ENCODE data around the gene PAPSS1. TPM values are rescaled to one million over a fixed set of nuclear protein-coding genes. Genes with fewer than 3 reads are reported as not detected.

PAPSS1 gene
- total RNA-seq, result 70.8 TPM
- long read RNA-seq, transcript PAPSS1-201 (12 exons, 2,731 nt), result major isoform, 115 of 152 reads
- long read RNA-seq, partial matches to known transcripts, result 15 of 152 reads
- long read RNA-seq, other reads (novel, unspliced or antisense), result 22 of 152 reads

- DNase-seq, result peak; percentile 99
- H3K4me3 ChIP-seq, result peak within 1 kb of the TSS; percentile 99
- peak; percentile 98 for ATAC-seq
- H3K36me3 ChIP-seq, result no peaks in the 10 kb centered on the region
- H3K9me3 ChIP-seq, result no peaks in the 10 kb centered on the region
- H3K27me3 ChIP-seq, result no peaks in the 10 kb centered on the region
- no peaks in the 10 kb centered on the region for H3K4me1 ChIP-seq
- peak within 1 kb of the TSS; percentile 92 for H3K27ac ChIP-seq
- TF ChIP-seq, protein P1, sequence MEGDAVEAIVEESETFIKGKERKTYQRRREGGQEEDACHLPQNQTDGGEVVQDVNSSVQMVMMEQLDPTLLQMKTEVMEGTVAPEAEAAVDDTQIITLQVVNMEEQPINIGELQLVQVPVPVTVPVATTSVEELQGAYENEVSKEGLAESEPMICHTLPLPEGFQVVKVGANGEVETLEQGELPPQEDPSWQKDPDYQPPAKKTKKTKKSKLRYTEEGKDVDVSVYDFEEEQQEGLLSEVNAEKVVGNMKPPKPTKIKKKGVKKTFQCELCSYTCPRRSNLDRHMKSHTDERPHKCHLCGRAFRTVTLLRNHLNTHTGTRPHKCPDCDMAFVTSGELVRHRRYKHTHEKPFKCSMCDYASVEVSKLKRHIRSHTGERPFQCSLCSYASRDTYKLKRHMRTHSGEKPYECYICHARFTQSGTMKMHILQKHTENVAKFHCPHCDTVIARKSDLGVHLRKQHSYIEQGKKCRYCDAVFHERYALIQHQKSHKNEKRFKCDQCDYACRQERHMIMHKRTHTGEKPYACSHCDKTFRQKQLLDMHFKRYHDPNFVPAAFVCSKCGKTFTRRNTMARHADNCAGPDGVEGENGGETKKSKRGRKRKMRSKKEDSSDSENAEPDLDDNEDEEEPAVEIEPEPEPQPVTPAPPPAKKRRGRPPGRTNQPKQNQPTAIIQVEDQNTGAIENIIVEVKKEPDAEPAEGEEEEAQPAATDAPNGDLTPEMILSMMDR (IDR thresholded peaks at IDR 0.05), result no peak
- intact Hi-C loops (cut with DNase I), result no loop called here
Measured at GRCh38 chr4:107719922-107720722, at the start of gene PAPSS1. Gene PAPSS1, minus strand, starts transcription at chr4:107720234. Its CDS starts 55 bp downstream, at chr4:107720179.

- Histone ChIP-seq H3K27ac (no peak overlapping the region), H3K4me3 (no peak overlapping the region), H3K27me3 (no peaks in the 10 kb centered on the region), H3K4me1 (peaks cover 3% of the 10 kb centered on the region), H3K36me3 (no peaks in the 10 kb centered on the region), H3K9me3 (no peaks in the 10 kb centered on the region)
- intact Hi-C loops (cut with DNase I), result no loop called here
- TF ChIP-seq, protein P1 (IDR thresholded peaks at IDR 0.05), result peak; percentile 36
- ATAC-seq (peak; percentile 69), DNase-seq (no peak)
Measured at GRCh38 chr4:107760281-107760947, 40.4 kb upstream of the PAPSS1 start.

- no peak for DNase-seq
Measured at GRCh38 chr4:107757864-107758476, 37.9 kb upstream of the PAPSS1 start.

DNA sequence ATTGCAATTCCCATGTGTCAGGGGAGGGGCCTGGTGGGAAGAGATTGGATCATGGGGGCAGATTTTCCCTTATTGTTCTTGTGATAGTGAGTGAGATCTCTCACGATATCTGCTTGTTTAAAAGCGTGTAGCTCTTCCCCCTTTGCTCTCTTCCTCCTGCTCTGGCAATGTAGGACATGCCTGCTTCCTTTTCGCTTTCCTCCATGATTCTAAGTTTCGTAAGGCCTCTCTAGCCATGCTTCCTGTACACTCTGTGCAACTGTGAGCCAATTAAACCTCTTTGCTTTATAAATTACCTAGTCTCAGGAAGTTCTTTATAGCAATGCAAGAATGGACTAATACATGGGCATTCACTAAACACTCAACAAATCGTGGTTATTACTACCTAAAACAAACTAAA, 37.2 kb upstream of the PAPSS1 start:
- TF ChIP-seq, protein P1 (IDR thresholded peaks at IDR 0.05), result no peak
- DNase-seq (no peak), ATAC-seq (peak; percentile 49)

More at GRCh38 chr4:107757864-107758476, 37.9 kb upstream of the PAPSS1 start:
- Histone ChIP-seq H3K27ac (no peak overlapping the region), H3K36me3 (no peaks in the 10 kb centered on the region), H3K27me3 (no peaks in the 10 kb centered on the region), H3K4me3 (no peak overlapping the region), H3K4me1 (peaks cover 3% of the 10 kb centered on the region), H3K9me3 (no peaks in the 10 kb centered on the region)
- intact Hi-C loops (cut with DNase I), result loop anchor here (5.0 kb wide), 1 partner anchor 154 kb away; no protein-coding TSS in a partner anchor
- peak; percentile 70 for ATAC-seq
- TF ChIP-seq, protein P1 (IDR thresholded peaks at IDR 0.05), result peak; percentile 67

GRCh38 chr4:107755841-107756356, 35.9 kb upstream of the PAPSS1 start:
- Histone ChIP-seq H3K4me1 (peaks cover 3% of the 10 kb centered on the region), H3K27me3 (no peaks in the 10 kb centered on the region), H3K9me3 (no peaks in the 10 kb centered on the region), H3K36me3 (no peaks in the 10 kb centered on the region), H3K4me3 (no peak overlapping the region), H3K27ac (no peak overlapping the region)
- intact Hi-C loops (cut with DNase I), result loop anchor here (5.0 kb wide), 1 partner anchor 156 kb away; no protein-coding TSS in a partner anchor
- ATAC-seq (no peak), DNase-seq (no peak)
- TF ChIP-seq, protein P1 (IDR thresholded peaks at IDR 0.05), result no peak

More for the DNA sequence above, 37.2 kb upstream of the PAPSS1 start:
- Histone ChIP-seq H3K9me3 (no peaks in the 10 kb centered on the region), H3K27ac (no peak overlapping the region), H3K4me3 (no peak overlapping the region), H3K4me1 (peaks cover 3% of the 10 kb centered on the region), H3K36me3 (no peaks in the 10 kb centered on the region), H3K27me3 (no peaks in the 10 kb centered on the region)
- intact Hi-C loops (cut with DNase I), result loop anchor here (5.0 kb wide), 1 partner anchor 155 kb away; no protein-coding TSS in a partner anchor

Data from upper lobe of right lung (tissue), 1 donor.